NCI-H1436 treated with DMSO at 0.1 percent for 48 hours (cell line): ENCODE results near the gene C2CD4C.
"Not testable (repeated sequence)": the region's sequence is repeated elsewhere in the genome, so short reads cannot be mapped to it uniquely, and the experiment has no call there.

Source experiments
- DNase-seq: peaks from one replicate; lab custom pipeline; 2025; lab: John Stamatoyannopoulos, UW

C2CD4C gene

DNA sequence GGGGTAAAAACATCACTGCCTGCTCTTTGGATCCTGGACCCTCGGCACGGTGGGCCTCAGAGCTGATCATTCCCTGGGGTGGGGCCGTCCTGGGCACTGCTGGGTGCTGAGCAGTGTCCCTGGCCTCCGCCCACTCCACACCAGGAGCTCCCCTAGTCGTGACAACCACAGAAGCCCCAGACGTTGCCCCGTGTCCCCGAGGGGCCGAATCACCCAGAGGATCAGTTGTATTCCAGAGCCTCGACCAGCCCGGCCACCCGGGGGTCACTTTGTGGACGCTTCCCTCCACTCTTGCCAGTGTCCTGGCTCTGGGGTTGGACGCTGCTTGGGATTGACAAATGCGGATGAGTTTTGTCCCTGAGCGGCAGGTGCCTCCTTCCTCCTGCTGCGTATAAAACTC, 10.2 kb downstream of the C2CD4C start:
- DNase-seq = no peak

- no peak for DNase-seq
These were observed 10.8 kb downstream of the C2CD4C start for GRCh38 chr19:397941-398706.

DNA sequence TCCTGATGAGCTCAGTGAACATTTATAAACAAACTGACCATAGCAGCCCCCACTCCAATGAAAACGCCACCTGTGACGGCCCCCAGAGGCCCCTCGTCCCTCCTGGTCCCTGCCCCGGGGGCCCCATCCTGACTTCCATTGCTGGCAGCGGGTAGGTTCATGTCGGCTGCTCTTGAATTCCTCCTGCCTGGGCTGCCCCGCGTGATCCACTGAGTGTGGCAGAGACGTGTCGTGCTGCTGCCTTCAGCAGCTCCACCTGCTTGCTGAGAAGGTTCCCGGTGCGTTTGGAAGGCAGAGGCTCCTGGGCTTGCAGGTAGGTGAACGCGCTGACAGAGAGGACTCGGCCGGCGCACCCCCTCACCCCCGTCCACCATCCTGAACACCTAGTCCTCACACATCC, 11.6 kb downstream of the C2CD4C start:
- no peak for DNase-seq

- no peak for DNase-seq
These were observed 13.5 kb downstream of the C2CD4C start for GRCh38 chr19:395467-395866.

- DNase-seq = not testable (repeated sequence)
These were observed 14.1 kb downstream of the C2CD4C start for GRCh38 chr19:394857-395256.

- DNase-seq = not testable (repeated sequence)
These were observed 15.4 kb downstream of the C2CD4C start for GRCh38 chr19:393560-393959.

DNA sequence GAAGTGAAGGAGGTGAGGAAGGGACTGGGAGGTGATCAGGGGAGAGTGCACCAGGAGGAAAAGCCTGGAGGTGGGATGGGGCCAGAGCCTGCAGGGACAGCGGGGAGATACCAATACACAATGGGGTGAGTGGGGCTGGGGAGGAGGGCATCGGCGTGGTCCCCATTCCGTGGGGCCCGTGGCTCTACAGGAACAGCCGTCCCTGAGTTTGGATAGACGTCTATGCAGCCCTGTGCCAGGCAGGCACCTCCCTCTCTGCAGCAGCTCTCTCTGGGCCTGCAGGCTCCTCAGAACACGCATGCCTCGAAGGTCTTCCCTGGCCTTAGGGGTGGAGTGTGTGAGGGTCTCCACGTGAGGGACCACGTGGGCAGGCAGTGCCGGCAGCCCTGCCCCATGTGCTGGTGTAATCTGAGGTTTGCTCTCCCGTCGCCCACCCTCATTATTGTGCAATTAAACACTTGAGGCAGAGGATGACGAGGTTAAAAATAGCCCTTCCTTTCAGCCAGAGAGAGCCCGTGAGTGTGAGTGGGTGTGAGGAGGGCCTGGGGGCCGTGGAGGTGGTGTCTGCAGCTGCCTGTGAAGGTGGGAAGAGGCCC, 16.5 kb downstream of the C2CD4C start:
- no peak for DNase-seq

GRCh38 chr19:391726-392374, 17.1 kb downstream of the C2CD4C start:
- no peak for DNase-seq

GRCh38 chr19:391207-391557, 17.8 kb downstream of the C2CD4C start:
- DNase-seq = no peak

DNA sequence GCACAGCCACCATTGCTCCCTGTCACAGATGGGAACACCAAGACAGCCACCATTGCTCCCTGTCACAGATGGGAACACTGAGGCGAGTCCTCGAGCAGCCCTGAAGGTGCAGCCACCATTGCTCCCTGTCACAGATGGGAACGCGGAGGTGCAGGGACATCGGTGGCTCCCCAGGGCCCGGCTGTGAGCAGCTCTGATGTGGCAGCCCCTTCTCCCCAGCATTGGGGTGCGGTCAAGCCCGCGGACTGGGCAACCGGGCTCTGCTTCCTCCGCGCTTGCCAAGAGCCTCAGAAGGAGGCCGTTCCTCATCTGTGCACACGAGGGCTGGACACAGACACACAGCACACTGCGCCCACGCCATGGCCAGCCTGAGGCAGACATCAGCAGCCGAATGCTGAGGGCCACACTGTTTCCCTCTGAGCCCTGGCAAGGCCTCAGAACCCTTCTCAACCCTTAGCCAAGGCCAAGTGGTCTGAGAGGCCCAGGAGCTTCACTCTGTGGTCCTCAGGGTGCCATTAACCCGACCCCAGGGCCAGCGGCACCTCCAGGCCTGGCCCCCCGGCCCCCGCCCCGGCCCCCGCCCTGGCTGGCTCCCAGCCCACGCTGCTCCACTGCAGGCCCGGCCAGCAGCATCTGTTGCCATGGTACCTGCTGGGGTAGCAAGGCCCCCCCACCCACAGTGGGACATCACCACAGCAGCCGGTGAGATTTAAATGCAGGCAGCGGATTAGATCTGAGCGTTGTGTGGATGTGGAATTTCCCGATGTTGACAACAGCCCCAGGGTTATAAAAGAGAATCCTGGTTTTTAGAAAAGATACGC, 18.4 kb downstream of the C2CD4C start:
- no peak for DNase-seq

DNA sequence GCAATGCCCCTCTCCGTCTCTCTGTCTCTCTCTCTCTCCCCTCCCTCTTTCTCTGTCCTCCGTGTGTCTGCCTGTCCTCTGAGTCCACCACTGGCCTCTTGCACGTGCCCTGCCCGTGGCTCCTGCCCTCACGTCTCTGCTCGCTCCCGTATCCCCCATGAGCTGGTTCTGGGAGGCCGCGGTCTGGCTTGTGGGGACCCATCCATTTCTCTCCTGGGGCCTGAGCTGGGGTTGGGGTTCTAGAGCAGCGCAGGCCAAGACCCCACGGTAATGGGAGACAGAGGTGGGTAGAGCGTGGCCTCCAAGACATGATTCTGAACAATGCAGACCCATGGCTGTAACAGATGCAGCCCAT, 19.0 kb downstream of the C2CD4C start:
- DNase-seq = no peak

DNA sequence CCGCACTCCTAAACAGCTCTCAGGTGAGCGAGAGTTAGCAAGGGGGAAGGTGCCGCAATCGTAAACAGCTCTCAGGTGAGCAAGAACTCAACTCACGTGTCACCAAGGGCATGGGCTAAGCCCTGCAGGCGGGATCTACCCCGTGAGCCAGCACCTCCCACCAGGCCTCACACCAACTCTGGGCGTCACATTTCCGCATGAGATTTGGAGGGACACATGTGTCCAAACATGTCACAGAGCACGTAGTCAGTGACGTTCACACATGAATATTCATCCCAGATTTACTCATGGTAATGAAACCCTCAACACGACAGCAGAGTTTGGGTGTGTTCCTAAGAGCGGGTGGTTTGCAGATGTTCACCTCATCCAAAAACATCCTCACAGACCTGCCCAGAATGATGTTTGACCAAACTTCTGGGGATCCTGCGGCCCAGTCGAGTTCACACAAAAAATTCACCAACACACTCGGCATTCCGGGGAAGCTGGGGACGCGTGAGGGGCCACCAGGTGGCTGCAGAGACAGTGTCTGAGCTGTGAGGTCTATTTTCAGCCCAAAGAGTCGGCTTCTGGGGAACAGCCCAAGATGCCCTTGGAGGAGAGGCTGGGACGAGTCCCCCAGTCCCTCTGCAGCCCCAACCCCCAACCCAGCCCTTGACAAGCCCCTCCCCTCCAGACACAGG, 19.6 kb downstream of the C2CD4C start:
- DNase-seq = no peak

DNA sequence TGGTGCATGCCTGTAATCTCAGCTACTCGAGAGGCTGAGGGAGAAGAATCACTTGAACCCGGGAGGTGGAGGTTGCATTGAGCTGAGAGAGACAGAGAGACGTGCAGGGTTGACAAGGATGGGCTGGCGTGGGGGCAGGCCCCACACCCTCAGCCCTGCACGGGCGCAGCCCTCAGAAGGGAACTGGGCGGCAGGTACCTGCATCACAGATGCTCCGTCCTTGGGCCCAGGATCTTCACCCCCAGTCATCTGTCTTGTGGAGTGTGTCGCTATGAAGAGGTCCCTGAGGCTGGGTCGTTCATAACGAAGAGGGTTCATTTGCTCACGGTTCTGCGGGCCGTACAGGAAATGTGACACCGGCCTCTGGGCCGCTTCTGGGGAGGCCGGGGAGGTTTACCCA, 20.3 kb downstream of the C2CD4C start:
- DNase-seq = no peak

- no peak for DNase-seq
These were observed 21.2 kb downstream of the C2CD4C start for GRCh38 chr19:387777-388176.

DNA sequence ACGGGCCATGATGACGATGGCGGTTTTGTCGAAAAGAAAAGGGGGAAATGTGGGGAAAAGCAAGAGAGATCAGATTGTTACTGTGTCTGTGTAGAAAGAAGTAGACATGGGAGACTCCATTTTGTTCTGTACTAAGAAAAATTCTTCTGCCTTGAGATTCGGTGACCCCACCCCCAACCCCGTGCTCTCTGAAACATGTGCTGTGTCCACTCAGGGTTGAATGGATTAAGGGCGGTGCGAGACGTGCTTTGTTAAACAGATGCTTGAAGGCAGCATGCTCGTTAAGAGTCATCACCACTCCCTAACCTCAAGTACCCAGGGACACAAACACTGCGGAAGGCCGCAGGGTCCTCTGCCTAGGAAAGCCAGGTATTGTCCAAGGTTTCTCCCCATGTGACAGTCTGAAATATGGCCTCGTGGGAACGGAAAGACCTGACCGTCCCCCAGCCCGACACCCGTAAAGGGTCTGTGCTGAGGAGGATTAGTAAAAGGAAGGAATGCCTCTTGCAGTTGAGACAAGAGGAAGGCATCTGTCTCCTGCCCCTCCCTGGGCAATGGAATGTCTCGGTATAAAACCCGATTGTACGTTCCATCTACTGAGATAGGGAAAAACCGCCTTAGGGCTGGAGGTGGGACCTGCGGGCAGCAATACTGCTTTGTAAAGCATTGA, 22.2 kb downstream of the C2CD4C start:
- DNase-seq = not testable (repeated sequence)

- DNase-seq = not testable (repeated sequence)
These were observed 22.8 kb downstream of the C2CD4C start for GRCh38 chr19:386189-386588.

DNA sequence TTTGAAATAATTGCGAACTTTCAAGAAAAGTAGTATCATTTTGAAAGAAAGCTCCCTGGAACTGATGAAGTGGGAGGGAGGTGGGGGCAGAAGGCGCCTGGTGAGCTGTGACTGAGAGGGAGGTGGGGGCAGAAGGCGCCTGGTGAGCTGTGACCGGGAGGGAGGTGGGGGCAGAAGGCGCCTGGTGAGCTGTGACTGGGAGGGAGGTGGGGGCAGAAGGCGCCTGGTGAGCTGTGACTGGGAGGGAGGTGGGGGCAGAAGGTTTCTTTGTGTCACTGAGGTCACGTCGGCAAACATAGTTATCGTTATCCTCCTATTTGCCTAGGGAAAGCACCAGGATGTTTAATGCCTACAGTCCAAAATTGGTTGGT, 24.2 kb downstream of the C2CD4C start:
- DNase-seq = no peak

DNA sequence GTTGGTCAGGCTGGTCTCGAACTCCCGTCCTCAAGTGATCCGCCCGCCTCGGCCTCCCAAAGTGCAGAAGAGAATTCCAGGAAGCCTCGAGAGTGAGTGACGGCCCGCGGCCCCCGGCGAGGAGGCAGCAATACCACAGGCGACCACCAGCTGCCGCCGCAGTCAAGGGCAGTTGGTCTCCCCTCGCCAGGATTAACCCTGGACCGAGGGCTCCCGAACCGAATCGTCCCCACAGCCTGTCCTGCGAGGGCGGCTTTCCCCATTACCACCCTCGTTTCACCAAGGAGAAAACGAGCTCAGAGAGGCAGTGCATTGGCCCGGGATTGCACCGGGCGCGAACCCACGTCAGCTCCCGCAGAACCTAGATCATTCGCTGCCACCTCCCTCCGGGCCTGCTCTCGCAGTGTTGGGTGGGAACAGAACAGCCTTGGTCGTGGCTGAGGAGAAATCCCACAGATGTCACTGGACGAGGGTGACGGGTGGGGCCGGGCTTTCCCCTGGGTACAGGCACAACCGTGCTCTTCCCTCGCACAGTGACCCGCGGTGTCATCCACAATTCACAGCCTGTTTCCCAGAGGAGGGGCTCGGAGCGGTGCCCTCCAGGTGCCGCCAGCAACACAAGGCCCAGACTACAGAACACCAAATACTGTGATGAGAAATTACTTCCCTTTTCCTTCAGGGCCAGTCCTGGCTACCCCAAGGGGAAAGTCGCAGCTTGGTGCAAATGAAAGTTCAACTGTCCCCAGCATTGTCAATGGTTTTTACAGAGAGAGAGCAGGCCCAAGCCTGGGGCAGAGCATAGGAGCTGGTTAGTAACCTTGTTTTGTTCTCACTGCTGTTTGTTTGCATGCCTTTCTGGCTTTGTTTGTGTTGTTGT, 24.8 kb downstream of the C2CD4C start:
- no peak for DNase-seq

DNA sequence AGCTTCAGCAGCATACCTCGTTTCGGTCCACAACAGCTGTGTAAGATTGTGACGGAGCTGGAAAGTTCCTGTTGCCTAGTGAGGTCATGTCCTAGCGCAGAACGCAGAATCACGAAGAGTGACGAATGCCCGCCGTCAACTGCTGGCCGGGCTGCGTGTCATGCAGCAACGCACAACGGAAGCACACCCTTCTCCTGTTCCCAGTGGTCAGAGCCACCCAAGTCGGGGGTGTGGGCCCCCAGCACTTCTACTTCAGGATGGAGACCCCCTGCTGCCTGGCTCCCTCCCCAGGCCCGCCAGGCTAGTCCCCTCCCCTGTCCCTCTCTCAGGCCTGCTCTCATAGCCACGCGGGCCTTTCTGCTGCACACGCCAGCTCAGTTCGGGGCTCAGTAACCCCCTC, 25.9 kb downstream of the C2CD4C start:
- DNase-seq = no peak

DNA sequence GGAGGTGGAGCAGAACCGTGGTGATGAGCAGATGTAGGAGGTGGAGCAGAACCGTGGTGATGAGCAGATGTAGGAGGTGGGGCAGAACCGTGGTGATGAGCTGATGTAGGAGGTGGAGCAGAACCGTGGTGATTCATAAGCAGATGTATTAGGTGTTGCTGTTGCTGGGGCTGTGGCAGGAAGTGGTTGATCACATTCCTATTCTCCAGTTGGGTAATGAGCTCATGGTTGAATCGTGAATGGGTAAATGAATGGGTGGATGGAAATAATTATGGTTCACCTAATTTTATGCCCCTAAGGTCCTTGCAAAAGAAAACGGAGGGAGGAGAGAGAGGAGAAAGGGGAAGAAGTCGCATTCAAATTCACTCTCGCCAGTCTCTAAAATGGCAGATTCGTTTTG, 26.4 kb downstream of the C2CD4C start:
- DNase-seq = not testable (repeated sequence)

GRCh38 chr19:381901-382300, 27.0 kb downstream of the C2CD4C start:
- not testable (repeated sequence) for DNase-seq
